NCI-H1417 (cell line): ENCODE measurements around the gene RELL2.

ENCODE experiments used
- DNase-seq, 3 experiments: peaks; one replicate each; lab custom pipeline; 2025; lab: John Stamatoyannopoulos, UW

RELL2 gene

GRCh38 chr5:141677415-141677814 lies 40.6 kb downstream of the RELL2 start:
- peak in 1 of 3 experiments; percentile 12 for DNase-seq

- no peak for DNase-seq
Observed at GRCh38 chr5:141680178-141680577, 43.4 kb downstream of the RELL2 start.

GRCh38 chr5:141680751-141681201 lies 44.0 kb downstream of the RELL2 start:
- DNase-seq = no peak

- no peak for DNase-seq
Observed at GRCh38 chr5:141681295-141681694, 44.5 kb downstream of the RELL2 start.

GRCh38 chr5:141681695-141682641 lies 45.2 kb downstream of the RELL2 start, which contains the start of gene ARAP3:
Gene ARAP3 (minus strand): TSS chr5:141682230. CDS start chr5:141680486, 1,744 bp downstream.
- no peak for DNase-seq

- DNase-seq = peak in 2 of 3 experiments; percentile 2
Observed at GRCh38 chr5:141683596-141684141, 46.9 kb downstream of the RELL2 start.

GRCh38 chr5:141685591-141685990 lies 48.8 kb downstream of the RELL2 start:
- DNase-seq = no peak

- no peak for DNase-seq
Observed at GRCh38 chr5:141686648-141687416, 50.0 kb downstream of the RELL2 start.
